GM18873 (cell line): ENCODE measurements around the gene SYCE3.
"Not testable (repeated sequence)": the region's sequence is repeated elsewhere in the genome, so short reads cannot be mapped to it uniquely, and the experiment has no call there.

Experiments
- ATAC-seq: cut with Tn5 transposase; IDR thresholded peaks from one replicate; pipeline ENCODE4 v1.9.1; 2021; ENCODE audit warnings: mild to moderate bottlenecking, moderate library complexity, moderate number of reproducible peaks; ENCODE audit not compliant: unreplicated experiment, low FRiP score

SYCE3 gene

GRCh38 chr22:50523806-50524675 lies 38.7 kb downstream of the SYCE3 start:
- ATAC-seq: no peak

GRCh38 chr22:50523458-50523805 lies 39.3 kb downstream of the SYCE3 start:
- no peak for ATAC-seq

GRCh38 chr22:50522806-50523438 lies 39.8 kb downstream of the SYCE3 start:
- no peak for ATAC-seq

- ATAC-seq: no peak
These were observed 40.4 kb downstream of the SYCE3 start for GRCh38 chr22:50522208-50522805.

GRCh38 chr22:50521710-50522109 lies 41.0 kb downstream of the SYCE3 start:
- no peak for ATAC-seq

- no peak for ATAC-seq
These were observed 41.8 kb downstream of the SYCE3 start for GRCh38 chr22:50520826-50521453.

GRCh38 chr22:50520184-50520583 lies 42.5 kb downstream of the SYCE3 start:
- ATAC-seq: not testable (repeated sequence)

- ATAC-seq: no peak
These were observed 43.6 kb downstream of the SYCE3 start for GRCh38 chr22:50519151-50519550.

GRCh38 chr22:50518606-50519005 lies 44.1 kb downstream of the SYCE3 start:
- no peak for ATAC-seq

GRCh38 chr22:50517495-50518260 lies 45.0 kb downstream of the SYCE3 start:
- no peak for ATAC-seq

GRCh38 chr22:50516891-50517290 lies 45.8 kb downstream of the SYCE3 start:
- ATAC-seq: no peak

GRCh38 chr22:50516068-50516467 lies 46.7 kb downstream of the SYCE3 start:
- ATAC-seq: no peak

GRCh38 chr22:50513175-50513574 lies 49.5 kb downstream of the SYCE3 start:
- no peak for ATAC-seq

- ATAC-seq: no peak
These were observed 53.8 kb downstream of the SYCE3 start for GRCh38 chr22:50508897-50509296.

GRCh38 chr22:50507991-50508884 lies 54.5 kb downstream of the SYCE3 start, which contains the start of gene NCAPH2:
Gene NCAPH2 (plus strand): TSS chr22:50508224. CDS start chr22:50508338, 114 bp downstream.
- peak; percentile 68 for ATAC-seq

GRCh38 chr22:50507421-50507990 lies 55.2 kb downstream of the SYCE3 start, which contains the start of gene LMF2:
Gene LMF2 (minus strand): TSS chr22:50507702. CDS start chr22:50507675, 27 bp downstream.
- peak; percentile 29 for ATAC-seq

- ATAC-seq: peak; percentile 17
These were observed 55.9 kb downstream of the SYCE3 start for GRCh38 chr22:50506611-50507420.
